T-helper 17 cell (primary cell): ENCODE data around the gene NAT10. TPM values are rescaled to one million over a fixed set of nuclear protein-coding genes. Genes with fewer than 3 reads are reported as not detected.
A peak's percentile ranks its signal among the peaks of the same experiment; 100 is the strongest.
"Not testable (repeated sequence)": the region's sequence is repeated elsewhere in the genome, so short reads cannot be mapped to it uniquely, and the experiment has no call there.

ENCODE experiments used
- ATAC-seq: fragments of 150-1000 bp; cut with Tn5 transposase; 2 replicates; pipeline ENCODE4 v1.10.0; 2021; ENCODE audit warnings: mild to moderate bottlenecking, moderate library complexity
- DNase-seq, 3 donors: peaks; one replicate each; pipeline versions ENCODE4 v3.0.0 to v3.0.0-alpha.2; 2020 to 2021
- H3K9me3 ChIP-seq: one replicate; pipeline ENCODE4 v1.7.0; 2013; ENCODE audit warnings: low read length, mild to moderate bottlenecking; ENCODE audit not compliant: control insufficient read depth, poor library complexity, severe bottlenecking
- H3K27ac Mint-ChIP-seq: one replicate; pipeline ENCODE4 v1.8.0; 2022; ENCODE audit warnings: mild to moderate bottlenecking, moderate library complexity, mixed read lengths
- H3K27me3 Mint-ChIP-seq: one replicate; pipeline ENCODE4 v1.8.0; 2022; ENCODE audit warnings: mixed read lengths
- H3K36me3 Mint-ChIP-seq: one replicate; pipeline ENCODE4 v1.8.0; 2022; ENCODE audit warnings: low read depth, mixed read lengths
- H3K4me1 Mint-ChIP-seq: one replicate; pipeline ENCODE4 v1.8.0; 2022; ENCODE audit warnings: mild to moderate bottlenecking, mixed read lengths
- H3K4me3 Mint-ChIP-seq: one replicate; pipeline ENCODE4 v1.8.0; 2022; ENCODE audit warnings: mild to moderate bottlenecking, moderate library complexity, mixed read lengths
- total RNA-seq, 4 donors: library from RNA in 2 of 4; stranded (reverse) in 2 of 4; gene quantifications; one replicate each; pipeline ENCODE4 v1.2.3 and lab custom pipeline; 2022 to 2026

NAT10 gene
- total RNA-seq, 2 donors from 2014 or later: 53.0 to 59.1 TPM

DNA sequence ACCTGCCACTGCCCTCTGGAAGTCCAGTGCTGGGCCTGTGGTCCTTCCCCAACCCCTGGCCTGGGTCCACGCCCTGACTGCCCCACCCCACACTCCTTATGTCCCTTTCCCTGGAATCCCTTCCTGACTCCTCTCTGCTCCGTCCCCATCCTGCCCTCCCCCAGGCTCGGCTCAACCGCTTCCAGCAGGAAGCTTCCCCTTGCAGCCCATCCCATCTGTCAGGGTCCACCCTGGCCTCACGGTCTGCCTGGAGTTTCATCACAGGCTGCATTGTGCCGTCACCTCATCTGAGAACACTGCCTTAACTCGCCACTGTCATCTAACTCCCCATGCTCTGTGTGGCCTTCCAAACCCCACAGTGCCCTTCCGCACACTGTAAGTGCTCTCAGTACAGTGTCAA lies 64.3 kb downstream of the NAT10 start:
- ATAC-seq (no peak), DNase-seq (no peak)
- H3K27me3 Mint-ChIP-seq: peaks cover 28% of the 10 kb centered on the region
- H3K4me3 Mint-ChIP-seq: no peak overlapping the region
- peaks cover 5% of the 10 kb centered on the region for H3K36me3 Mint-ChIP-seq
- H3K4me1 Mint-ChIP-seq: peaks cover 1% of the 10 kb centered on the region
- H3K9me3 ChIP-seq: no peaks in the 10 kb centered on the region
- no peak overlapping the region for H3K27ac Mint-ChIP-seq

GRCh38 chr11:34173050-34173449 lies 67.6 kb downstream of the NAT10 start:
- no peaks in the 10 kb centered on the region for H3K9me3 ChIP-seq
- Mint-ChIP-seq H3K4me3 (peak overlapping the region; percentile 41), H3K4me1 (peaks cover 3% of the 10 kb centered on the region), H3K36me3 (no peaks in the 10 kb centered on the region), H3K27me3 (peaks cover 19% of the 10 kb centered on the region), H3K27ac (no peak overlapping the region)
- ATAC-seq (no peak), DNase-seq (no peak)

DNA sequence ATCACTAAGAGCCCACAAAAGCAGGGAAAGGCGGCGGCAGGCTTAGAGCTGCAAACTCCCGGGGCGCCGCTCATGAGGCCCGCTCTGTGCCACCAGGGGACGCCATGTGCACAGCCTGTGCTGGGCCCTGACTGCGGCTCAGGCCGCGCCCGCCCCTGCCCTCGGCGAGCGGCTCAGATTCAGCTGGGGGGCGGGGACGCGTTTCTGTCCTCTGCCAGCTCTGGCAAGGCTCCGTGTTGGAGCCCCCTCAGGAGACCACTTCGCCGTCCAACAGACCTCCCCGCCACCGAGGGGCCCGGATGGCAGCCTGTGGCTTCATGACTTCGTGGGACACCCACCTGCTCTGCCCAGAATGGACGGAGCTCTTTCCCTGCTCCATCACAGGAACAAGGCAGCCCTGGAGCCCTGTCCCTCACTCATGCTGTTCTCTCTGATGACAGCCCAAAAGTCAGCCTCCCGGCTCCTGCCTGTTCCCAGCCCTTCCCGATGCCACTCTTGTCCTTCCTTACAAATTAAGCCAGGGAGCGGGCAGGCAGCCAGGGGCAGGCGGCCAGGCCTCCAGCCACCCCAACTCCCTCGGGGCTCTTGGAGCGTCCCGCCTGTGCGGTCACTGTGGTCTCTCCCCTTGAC lies 69.1 kb downstream of the NAT10 start:
- peak; percentile 100 for ATAC-seq
- peaks cover 21% of the 10 kb centered on the region for H3K27me3 Mint-ChIP-seq
- H3K4me1 Mint-ChIP-seq: peaks cover 3% of the 10 kb centered on the region
- no peaks in the 10 kb centered on the region for H3K36me3 Mint-ChIP-seq
- no peak overlapping the region for H3K27ac Mint-ChIP-seq
- no peaks in the 10 kb centered on the region for H3K9me3 ChIP-seq
- DNase-seq: peak; percentile 62 to 79 (median 64)
- H3K4me3 Mint-ChIP-seq: peak overlapping the region; percentile 70

GRCh38 chr11:34175284-34176019 lies 70.0 kb downstream of the NAT10 start:
- Mint-ChIP-seq H3K4me3 (peak overlapping the region; percentile 70), H3K4me1 (peaks cover 3% of the 10 kb centered on the region), H3K27ac (no peak overlapping the region)

GRCh38 chr11:34176751-34177209 lies 71.4 kb downstream of the NAT10 start:
- no peak for ATAC-seq
- no peaks in the 10 kb centered on the region for H3K36me3 Mint-ChIP-seq
- peaks cover 12% of the 10 kb centered on the region for H3K27me3 Mint-ChIP-seq
- no peaks in the 10 kb centered on the region for H3K9me3 ChIP-seq
- no peak overlapping the region for H3K27ac Mint-ChIP-seq
- DNase-seq: no peak
- peaks cover 3% of the 10 kb centered on the region for H3K4me1 Mint-ChIP-seq
- H3K4me3 Mint-ChIP-seq: no peak overlapping the region

More at GRCh38 chr11:34175284-34176019, 70.0 kb downstream of the NAT10 start:
- ATAC-seq (no peak), DNase-seq (no peak)
- H3K9me3 ChIP-seq: no peaks in the 10 kb centered on the region
- Mint-ChIP-seq H3K36me3 (no peaks in the 10 kb centered on the region), H3K27me3 (peaks cover 21% of the 10 kb centered on the region)

DNA sequence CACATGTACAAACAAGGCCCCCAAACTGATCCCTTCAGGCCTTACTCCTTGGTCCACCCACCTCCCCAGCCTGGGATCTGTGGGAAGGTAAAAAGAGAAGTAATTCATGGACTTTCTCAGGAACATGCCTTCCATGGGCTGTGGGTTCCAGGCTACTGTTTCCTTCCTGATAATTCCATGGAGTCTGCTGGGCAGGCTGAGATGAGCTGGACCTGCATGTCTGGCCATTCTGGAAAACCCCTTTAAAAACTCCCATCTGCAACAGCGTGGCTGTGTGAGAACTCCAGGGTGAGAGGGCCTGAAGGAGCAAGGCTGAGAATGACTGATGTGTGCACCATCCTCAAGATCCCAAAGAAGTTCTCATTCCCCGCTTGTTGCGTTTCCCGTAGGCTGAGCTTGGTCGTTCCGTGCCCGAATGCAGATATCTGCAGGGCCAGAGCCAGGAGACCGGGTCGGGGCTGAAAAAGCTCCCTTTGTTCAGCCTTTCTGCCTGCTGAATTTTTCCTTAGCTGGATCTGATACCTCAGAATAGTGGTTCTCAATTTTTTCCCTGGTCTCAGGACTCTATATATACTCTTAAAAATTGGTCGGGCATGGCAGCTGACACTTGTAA lies 72.9 kb downstream of the NAT10 start:
- no peak overlapping the region for H3K4me3 Mint-ChIP-seq
- H3K4me1 Mint-ChIP-seq: peaks cover 3% of the 10 kb centered on the region
- no peaks in the 10 kb centered on the region for H3K9me3 ChIP-seq
- no peak overlapping the region for H3K27ac Mint-ChIP-seq
- ATAC-seq: no peak
- peaks cover 5% of the 10 kb centered on the region for H3K27me3 Mint-ChIP-seq
- DNase-seq: no peak
- H3K36me3 Mint-ChIP-seq: no peaks in the 10 kb centered on the region

DNA sequence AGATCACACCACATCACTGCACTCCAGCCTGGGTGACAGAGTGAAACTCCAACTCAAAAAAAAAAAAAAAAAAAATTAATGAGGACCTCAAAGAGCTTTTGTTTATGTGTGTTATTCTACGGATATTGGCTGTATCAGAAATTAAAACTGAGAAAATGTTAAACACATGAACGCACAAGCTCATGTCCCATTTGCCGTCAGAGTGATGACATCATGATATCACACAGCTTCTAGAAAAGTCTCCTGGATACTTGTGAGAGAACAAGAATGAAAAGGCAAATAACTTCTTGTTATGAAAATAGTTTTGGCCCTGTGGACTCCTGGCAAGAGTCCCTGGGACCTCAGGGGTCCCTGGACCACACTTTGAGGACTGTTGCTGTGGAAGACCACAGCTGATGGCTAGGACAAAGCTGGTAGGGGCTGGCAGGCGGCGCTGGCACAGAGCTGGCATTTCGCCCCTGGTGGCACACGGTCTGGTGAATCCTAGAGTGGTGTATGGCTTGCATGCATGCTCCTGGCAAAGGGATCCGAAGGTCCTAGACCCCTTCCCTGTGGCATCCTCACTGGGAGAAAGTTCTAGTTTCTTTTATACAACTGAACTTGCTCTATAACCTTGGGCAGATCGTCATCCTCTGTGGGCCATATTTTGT lies 73.7 kb downstream of the NAT10 start:
- no peak for DNase-seq
- peaks cover 5% of the 10 kb centered on the region for H3K27me3 Mint-ChIP-seq
- no peak overlapping the region for H3K4me3 Mint-ChIP-seq

GRCh38 chr11:34180040-34180813 lies 74.8 kb downstream of the NAT10 start:
- no peaks in the 10 kb centered on the region for H3K9me3 ChIP-seq
- DNase-seq (no peak), ATAC-seq (no peak)
- H3K36me3 Mint-ChIP-seq: no peaks in the 10 kb centered on the region
- peaks cover 3% of the 10 kb centered on the region for H3K4me1 Mint-ChIP-seq
- H3K27me3 Mint-ChIP-seq: peaks cover 5% of the 10 kb centered on the region
- H3K27ac Mint-ChIP-seq: no peak overlapping the region
- no peak overlapping the region for H3K4me3 Mint-ChIP-seq

More for the DNA sequence above, 73.7 kb downstream of the NAT10 start:
- Mint-ChIP-seq H3K27ac (no peak overlapping the region), H3K36me3 (no peaks in the 10 kb centered on the region), H3K4me1 (peaks cover 3% of the 10 kb centered on the region)
- no peak for ATAC-seq
- no peaks in the 10 kb centered on the region for H3K9me3 ChIP-seq

- not testable (repeated sequence) for ATAC-seq, H3K4me1 Mint-ChIP-seq, H3K4me3 Mint-ChIP-seq, H3K27me3 Mint-ChIP-seq, H3K36me3 Mint-ChIP-seq, H3K9me3 ChIP-seq, DNase-seq, H3K27ac Mint-ChIP-seq
Measured at GRCh38 chr11:34180814-34181165, 75.4 kb downstream of the NAT10 start.

DNA sequence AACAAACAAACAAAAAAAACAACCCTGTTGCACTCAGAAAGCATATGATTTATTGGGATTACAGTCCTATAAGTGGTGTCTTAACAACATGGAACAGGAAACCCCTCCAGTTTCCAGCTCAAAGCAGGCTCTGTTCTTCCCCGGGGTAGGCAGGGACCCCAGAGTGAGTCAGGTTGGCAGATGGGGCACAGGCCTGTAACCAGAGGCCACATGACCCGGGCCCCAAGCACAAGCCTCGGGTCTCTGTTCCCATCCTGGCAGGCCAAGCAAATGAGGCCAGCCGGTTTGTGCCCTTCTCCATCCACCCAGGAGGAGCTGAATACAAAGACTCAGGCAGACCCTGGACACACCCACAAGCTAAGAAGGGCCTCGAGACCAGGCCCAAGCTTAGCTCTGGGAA lies 75.8 kb downstream of the NAT10 start:
- no peak overlapping the region for H3K4me3 Mint-ChIP-seq
- no peak for DNase-seq
- peaks cover 4% of the 10 kb centered on the region for H3K4me1 Mint-ChIP-seq
- no peak for ATAC-seq
- no peak overlapping the region for H3K27ac Mint-ChIP-seq
- H3K9me3 ChIP-seq: no peaks in the 10 kb centered on the region
- peaks cover 5% of the 10 kb centered on the region for H3K27me3 Mint-ChIP-seq
- no peaks in the 10 kb centered on the region for H3K36me3 Mint-ChIP-seq

- no peaks in the 10 kb centered on the region for H3K9me3 ChIP-seq
- Mint-ChIP-seq H3K27me3 (peaks cover 5% of the 10 kb centered on the region), H3K4me3 (no peak overlapping the region), H3K4me1 (peaks cover 4% of the 10 kb centered on the region), H3K27ac (no peak overlapping the region), H3K36me3 (no peaks in the 10 kb centered on the region)
- ATAC-seq (no peak), DNase-seq (no peak)
Measured at GRCh38 chr11:34181856-34182405, 76.5 kb downstream of the NAT10 start.

GRCh38 chr11:34182425-34182824 lies 77.0 kb downstream of the NAT10 start:
- Mint-ChIP-seq H3K4me3 (no peak overlapping the region), H3K27me3 (peaks cover 5% of the 10 kb centered on the region), H3K4me1 (peaks cover 4% of the 10 kb centered on the region), H3K36me3 (no peaks in the 10 kb centered on the region), H3K27ac (no peak overlapping the region)
- DNase-seq: no peak
- ATAC-seq: no peak
- no peaks in the 10 kb centered on the region for H3K9me3 ChIP-seq
